AG10803 (cell line): ENCODE results near the gene SPACDR.

Source experiments
- DNase-seq: peaks from one replicate; pipeline ENCODE4 v3.0.0; 2010; ENCODE audit warnings: low read depth
- H3K4me3 ChIP-seq: 2 replicates; pipeline ENCODE4 v1.5.1; 2011; ENCODE audit warnings: mild to moderate bottlenecking, low read length, control low read depth
- CTCF ChIP-seq: conservative IDR thresholded peaks from 2 replicates; pipeline ENCODE4 v1.5.1; 2011; ENCODE audit warnings: mild to moderate bottlenecking, low read length, control low read depth, inconsistent platforms

Gene SPACDR

GRCh38 chr7:100431286-100431735 is 32.7 kb downstream of the SPACDR start:
- H3K4me3 ChIP-seq = peak overlapping the region; percentile 91
- no peak for DNase-seq
- no peak for TF ChIP-seq CTCF

GRCh38 chr7:100430493-100431285 is 33.4 kb downstream of the SPACDR start:
- peak; percentile 24 for DNase-seq
- TF ChIP-seq CTCF = no peak
- peak overlapping the region; percentile 91 for H3K4me3 ChIP-seq

GRCh38 chr7:100429637-100430492 is 34.2 kb downstream of the SPACDR start, which contains the start of gene MEPCE:
MEPCE (plus strand) TSS chr7:100429831; CDS start chr7:100430019, 188 bp downstream.
- DNase-seq = peak; percentile 96
- peak within 1 kb of the TSS; percentile 91 for H3K4me3 ChIP-seq
- no peak for TF ChIP-seq CTCF

GRCh38 chr7:100428967-100429636 is 35.0 kb downstream of the SPACDR start:
- TF ChIP-seq CTCF = 0 out of 2 replicates have a peak, but pooled peaks have one; percentile 3
- peak; percentile 100 for DNase-seq
- H3K4me3 ChIP-seq = peak overlapping the region; percentile 91

- no peak for TF ChIP-seq CTCF
- DNase-seq = peak; percentile 98
- peak within 1 kb of the TSS; percentile 91 for H3K4me3 ChIP-seq
Observed at GRCh38 chr7:100428199-100428966, 35.7 kb downstream of the SPACDR start, which contains the start of gene ZCWPW1. ZCWPW1 (minus strand) TSS chr7:100428703; CDS start chr7:100420649, 8,054 bp downstream.

- DNase-seq = no peak
- peak overlapping the region; percentile 89 for H3K4me3 ChIP-seq
- no peak for TF ChIP-seq CTCF
Observed at GRCh38 chr7:100427762-100428198, 36.3 kb downstream of the SPACDR start.
